GM12878 (cell line): ENCODE measurements around the gene LRRC8D. TPM values are rescaled to one million over a fixed set of nuclear protein-coding genes. Genes with fewer than 3 reads are reported as not detected.

Experiments used
- CBX5 ChIP-seq: sonication (generic); IDR thresholded peaks from 2 replicates; pipeline ENCODE4 v1.6.1; 2016; ENCODE audit warnings: low read depth, moderate library complexity, mild to moderate bottlenecking, inconsistent platforms
- E2F4 ChIP-seq: IDR thresholded peaks from 2 replicates; pipeline ENCODE4 v1.6.1; 2012; ENCODE audit warnings: low read depth, low read length, improper control_type of control experiment
- ESRRA ChIP-seq: IDR thresholded peaks from 2 replicates; pipeline ENCODE4 v1.6.1; 2012; ENCODE audit warnings: mild to moderate bottlenecking, low read length, improper control_type of control experiment
- FOXM1 ChIP-seq: IDR thresholded peaks from 2 replicates; pipeline ENCODE4 v1.6.1; 2012; ENCODE audit warnings: low read depth, mild to moderate bottlenecking, inconsistent platforms, low read length, moderate library complexity
- HSF1 ChIP-seq: fragments of 150-350 bp; IDR thresholded peaks from 2 replicates; pipeline ENCODE4 v1.6.1; 2014; ENCODE audit warnings: mild to moderate bottlenecking, low read depth, low read length
- POLR2A ChIP-seq: IDR thresholded peaks from 2 replicates; pipeline ENCODE4 v1.6.1; 2011; ENCODE audit warnings: low read depth, mild to moderate bottlenecking, low read length
- PRDM15 ChIP-seq: fragments of 450-650 bp; formaldehyde crosslinking; IDR thresholded peaks from 2 replicates; pipeline ENCODE4 v1.4.0; 2020; ENCODE audit warnings: mild to moderate bottlenecking, moderate library complexity
- RBBP5 ChIP-seq: fragments of 200-600 bp; sonication (generic); conservative IDR thresholded peaks from 2 replicates; pipeline ENCODE4 v1.6.1; 2016
- RCOR1 ChIP-seq: conservative IDR thresholded peaks from 2 replicates; pipeline ENCODE4 v1.6.1; 2012; ENCODE audit warnings: low read depth, low read length, improper control_type of control experiment
- ZNF622 ChIP-seq: fragments of 450-650 bp; IDR thresholded peaks from 2 replicates; pipeline ENCODE4 v1.6.1; 2017; ENCODE audit warnings: mild to moderate bottlenecking, inconsistent platforms
- polyA plus RNA-seq, 11 experiments: library from polyadenylated mRNA; depleted of rRNA in 4 of 11; unstranded in 6 of 11; stranded (reverse) in 5 of 11; fragments of >200 nt; fragmentation: Nextera tagmentation in 4 of 11; fragmentation: Illumina TruSeq in 1 of 11; extraction: Ambion mirVana in 4 of 11; extraction: Trizol in 1 of 11; gene quantifications; 1 replicate in 1 of 11; 2 replicates in 10 of 11; pipeline versions ENCODE4 v1.2.1 to v1.2.3, GENCODE V29; 2011 to 2016; ENCODE audit warnings: inconsistent platforms in 2 of 11, missing spikeins in 2 of 11, low read depth in 1 of 11
- total RNA-seq, 4 experiments: library from RNA; depleted of rRNA in 3 of 4; stranded (reverse); fragments of >200 nt in 3 of 4; fragmentation: Illumina TruSeq in 1 of 4; extraction: Trizol in 1 of 4; gene quantifications; 2 replicates each; pipeline versions ENCODE4 v1.2.1 to v1.2.3, GENCODE V29; 2013 to 2021
- TF ChIP-seq, protein P1 (sequence below), 3 experiments: IDR thresholded peaks in 2 of 3; conservative IDR thresholded peaks in 1 of 3; 2 replicates each; pipeline ENCODE4 v1.5.1; 2011; ENCODE audit warnings: low read depth in 3 of 3, low read length in 3 of 3, mild to moderate bottlenecking in 3 of 3, control low read depth in 2 of 3, moderate library complexity in 2 of 3, inconsistent platforms in 1 of 3, mixed read lengths in 1 of 3; ENCODE audit not compliant: control insufficient read depth in 2 of 3, insufficient read depth in 1 of 3; ENCODE audit errors: extremely low read depth in 1 of 3
- TF ChIP-seq, protein P2 (sequence below): IDR thresholded peaks from 2 replicates; pipeline ENCODE4 v1.6.1; 2011; ENCODE audit warnings: mild to moderate bottlenecking, low read depth, low read length, moderate library complexity; ENCODE audit not compliant: insufficient replicate concordance
- TF ChIP-seq, protein P3 (sequence below): fragments of 450-650 bp; IDR thresholded peaks from 2 replicates; pipeline ENCODE4 v1.6.1; 2016; ENCODE audit warnings: mild to moderate bottlenecking
- TF ChIP-seq, protein P4 (sequence below): fragments of 450-650 bp; IDR thresholded peaks from 2 replicates; pipeline ENCODE4 v1.6.1; 2017; ENCODE audit warnings: antibody characterized with exemption, mild to moderate bottlenecking, moderate library complexity

LRRC8D gene
- total and polyA plus RNA-seq, 10 of the 15 experiments (the other 5 are each of a cell fraction or from before 2014, with no cell fraction given) = 5.6 to 44.1 (median 26.8) TPM

DNA sequence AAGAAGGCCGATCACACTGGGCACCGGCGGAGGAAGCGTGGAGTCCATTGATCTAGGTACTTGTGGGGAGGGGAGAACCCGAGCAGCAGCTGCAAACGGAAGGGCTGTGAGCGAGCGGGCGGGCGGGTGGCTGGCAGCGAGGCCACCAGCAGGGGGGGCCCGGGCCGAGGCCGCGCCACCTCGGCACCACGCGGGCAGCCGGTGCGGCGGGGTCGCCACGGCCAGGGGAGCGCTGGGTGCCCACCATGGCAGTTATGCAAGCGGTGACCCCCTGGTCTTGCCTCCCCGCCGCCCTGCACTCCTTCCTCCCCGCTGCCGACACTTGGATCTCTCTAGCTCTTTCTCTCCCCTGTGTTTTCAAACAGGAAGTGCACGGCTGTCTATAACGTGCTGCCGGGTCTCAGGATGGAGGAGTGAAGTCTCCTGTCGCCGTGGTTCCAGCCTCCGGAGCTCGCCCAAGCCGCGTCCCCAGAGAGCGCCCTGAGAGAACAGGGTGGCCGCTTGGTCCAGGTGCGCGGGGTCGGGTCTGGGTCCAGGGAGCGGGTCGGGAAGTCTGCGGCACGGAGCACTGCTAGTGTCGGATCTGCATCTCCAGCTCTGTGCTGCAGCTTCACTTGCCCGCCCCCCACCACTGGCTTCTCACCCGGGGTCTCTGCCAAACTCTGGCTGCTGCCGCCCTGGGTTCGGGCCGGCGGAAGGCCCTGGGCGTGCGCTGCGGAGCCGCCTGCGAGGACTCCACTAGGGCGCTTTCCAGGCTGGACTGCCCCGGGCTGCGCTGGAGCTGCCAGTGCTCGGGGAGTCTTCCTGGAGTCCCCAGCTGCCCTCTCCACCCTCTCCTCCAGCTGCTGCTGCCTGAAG, 22.7 kb downstream of the LRRC8D start (continued):
- TF ChIP-seq HSF1 = no peak
- TF ChIP-seq, protein P1, sequence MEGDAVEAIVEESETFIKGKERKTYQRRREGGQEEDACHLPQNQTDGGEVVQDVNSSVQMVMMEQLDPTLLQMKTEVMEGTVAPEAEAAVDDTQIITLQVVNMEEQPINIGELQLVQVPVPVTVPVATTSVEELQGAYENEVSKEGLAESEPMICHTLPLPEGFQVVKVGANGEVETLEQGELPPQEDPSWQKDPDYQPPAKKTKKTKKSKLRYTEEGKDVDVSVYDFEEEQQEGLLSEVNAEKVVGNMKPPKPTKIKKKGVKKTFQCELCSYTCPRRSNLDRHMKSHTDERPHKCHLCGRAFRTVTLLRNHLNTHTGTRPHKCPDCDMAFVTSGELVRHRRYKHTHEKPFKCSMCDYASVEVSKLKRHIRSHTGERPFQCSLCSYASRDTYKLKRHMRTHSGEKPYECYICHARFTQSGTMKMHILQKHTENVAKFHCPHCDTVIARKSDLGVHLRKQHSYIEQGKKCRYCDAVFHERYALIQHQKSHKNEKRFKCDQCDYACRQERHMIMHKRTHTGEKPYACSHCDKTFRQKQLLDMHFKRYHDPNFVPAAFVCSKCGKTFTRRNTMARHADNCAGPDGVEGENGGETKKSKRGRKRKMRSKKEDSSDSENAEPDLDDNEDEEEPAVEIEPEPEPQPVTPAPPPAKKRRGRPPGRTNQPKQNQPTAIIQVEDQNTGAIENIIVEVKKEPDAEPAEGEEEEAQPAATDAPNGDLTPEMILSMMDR (IDR thresholded peaks at IDR 0.05 in 2 of 3, conservative IDR thresholded peaks at IDR 0.05 in 1 of 3; ENCODE audit: control insufficient read depth in 2 of 3, extremely low read depth in 1 of 3, insufficient read depth in 1 of 3, low read depth in 3 of 3, low read length in 3 of 3) = peak; percentile 61 to 69 (median 64); a peak in 5 of 6 replicates
- no peak for TF ChIP-seq ESRRA
- TF ChIP-seq RCOR1 = no peak
- TF ChIP-seq PRDM15 = 0 out of 2 replicates have a peak, but pooled peaks have one; percentile 48
- no peak for TF ChIP-seq CBX5
- TF ChIP-seq, protein P2, sequence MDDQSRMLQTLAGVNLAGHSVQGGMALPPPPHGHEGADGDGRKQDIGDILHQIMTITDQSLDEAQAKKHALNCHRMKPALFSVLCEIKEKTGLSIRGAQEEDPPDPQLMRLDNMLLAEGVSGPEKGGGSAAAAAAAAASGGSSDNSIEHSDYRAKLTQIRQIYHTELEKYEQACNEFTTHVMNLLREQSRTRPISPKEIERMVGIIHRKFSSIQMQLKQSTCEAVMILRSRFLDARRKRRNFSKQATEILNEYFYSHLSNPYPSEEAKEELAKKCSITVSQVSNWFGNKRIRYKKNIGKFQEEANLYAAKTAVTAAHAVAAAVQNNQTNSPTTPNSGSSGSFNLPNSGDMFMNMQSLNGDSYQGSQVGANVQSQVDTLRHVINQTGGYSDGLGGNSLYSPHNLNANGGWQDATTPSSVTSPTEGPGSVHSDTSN = no peak
- no peak for TF ChIP-seq E2F4
- TF ChIP-seq, protein P3, sequence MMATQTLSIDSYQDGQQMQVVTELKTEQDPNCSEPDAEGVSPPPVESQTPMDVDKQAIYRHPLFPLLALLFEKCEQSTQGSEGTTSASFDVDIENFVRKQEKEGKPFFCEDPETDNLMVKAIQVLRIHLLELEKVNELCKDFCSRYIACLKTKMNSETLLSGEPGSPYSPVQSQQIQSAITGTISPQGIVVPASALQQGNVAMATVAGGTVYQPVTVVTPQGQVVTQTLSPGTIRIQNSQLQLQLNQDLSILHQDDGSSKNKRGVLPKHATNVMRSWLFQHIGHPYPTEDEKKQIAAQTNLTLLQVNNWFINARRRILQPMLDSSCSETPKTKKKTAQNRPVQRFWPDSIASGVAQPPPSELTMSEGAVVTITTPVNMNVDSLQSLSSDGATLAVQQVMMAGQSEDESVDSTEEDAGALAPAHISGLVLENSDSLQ = 0 out of 2 replicates have a peak, but pooled peaks have one; percentile 17
- TF ChIP-seq, protein P4, sequence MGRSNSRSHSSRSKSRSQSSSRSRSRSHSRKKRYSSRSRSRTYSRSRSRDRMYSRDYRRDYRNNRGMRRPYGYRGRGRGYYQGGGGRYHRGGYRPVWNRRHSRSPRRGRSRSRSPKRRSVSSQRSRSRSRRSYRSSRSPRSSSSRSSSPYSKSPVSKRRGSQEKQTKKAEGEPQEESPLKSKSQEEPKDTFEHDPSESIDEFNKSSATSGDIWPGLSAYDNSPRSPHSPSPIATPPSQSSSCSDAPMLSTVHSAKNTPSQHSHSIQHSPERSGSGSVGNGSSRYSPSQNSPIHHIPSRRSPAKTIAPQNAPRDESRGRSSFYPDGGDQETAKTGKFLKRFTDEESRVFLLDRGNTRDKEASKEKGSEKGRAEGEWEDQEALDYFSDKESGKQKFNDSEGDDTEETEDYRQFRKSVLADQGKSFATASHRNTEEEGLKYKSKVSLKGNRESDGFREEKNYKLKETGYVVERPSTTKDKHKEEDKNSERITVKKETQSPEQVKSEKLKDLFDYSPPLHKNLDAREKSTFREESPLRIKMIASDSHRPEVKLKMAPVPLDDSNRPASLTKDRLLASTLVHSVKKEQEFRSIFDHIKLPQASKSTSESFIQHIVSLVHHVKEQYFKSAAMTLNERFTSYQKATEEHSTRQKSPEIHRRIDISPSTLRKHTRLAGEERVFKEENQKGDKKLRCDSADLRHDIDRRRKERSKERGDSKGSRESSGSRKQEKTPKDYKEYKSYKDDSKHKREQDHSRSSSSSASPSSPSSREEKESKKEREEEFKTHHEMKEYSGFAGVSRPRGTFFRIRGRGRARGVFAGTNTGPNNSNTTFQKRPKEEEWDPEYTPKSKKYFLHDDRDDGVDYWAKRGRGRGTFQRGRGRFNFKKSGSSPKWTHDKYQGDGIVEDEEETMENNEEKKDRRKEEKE = peak; percentile 66; the same call in 1 of the 2 replicates
- no peak for TF ChIP-seq FOXM1
- peak; percentile 83 for TF ChIP-seq POLR2A
- TF ChIP-seq ZNF622 = no peak
- no peak for TF ChIP-seq RBBP5
